Urinary bladder (tissue), 4 donors: Measurements from ENCODE around the gene RAB36. TPM values are rescaled to one million over a fixed set of nuclear protein-coding genes. Genes with fewer than 3 reads are reported as not detected.

ENCODE experiments used
- DNase-seq: peaks from one replicate; pipeline ENCODE4 v3.0.0-alpha.2; 2015; ENCODE audit errors: extremely low spot score
- H3K27ac ChIP-seq: one replicate; pipeline ENCODE4 v1.5.1; 2013; ENCODE audit warnings: low read depth, mild to moderate bottlenecking, moderate library complexity
- H3K36me3 ChIP-seq: one replicate; pipeline ENCODE4 v1.6.1; 2013; ENCODE audit warnings: mild to moderate bottlenecking, moderate library complexity; ENCODE audit not compliant: insufficient read depth
- H3K4me1 ChIP-seq: one replicate; pipeline ENCODE4 v1.6.1; 2013; ENCODE audit warnings: mild to moderate bottlenecking, moderate library complexity; ENCODE audit not compliant: insufficient read depth
- H3K4me3 ChIP-seq: one replicate; pipeline ENCODE4 v1.5.1; 2013; ENCODE audit warnings: low read depth, low read length
- WGBS: extraction: QIAGEN DNeasy Blood & Tissue Kit; methylation state at CpG from one replicate; pipeline ENCODE4 v1.1.7; 2013; 5-methylcytosine and 5-hydroxymethylcytosine counted together
- polyA plus RNA-seq: library from polyadenylated mRNA; stranded (reverse); fragments of 200-250 nt; gene quantifications from one replicate; pipeline ENCODE4 v1.2.3, GENCODE V29; 2013
- total RNA-seq: library from RNA; depleted of rRNA; stranded (reverse); fragments of >200 nt; gene quantifications from one replicate; pipeline ENCODE4 v1.2.3, GENCODE V29; 2014
- donor health status: healthy with polysubstance abuse.
- donor health status: healthy.

Gene RAB36
- total and polyA plus RNA-seq, 2 donors, result 2.0 to 3.7 TPM

GRCh38 chr22:23113067-23113846 lies 32.0 kb upstream of the RAB36 start:
- Histone ChIP-seq H3K4me1 (no peaks in the 10 kb centered on the region), H3K36me3 (no peaks in the 10 kb centered on the region), H3K27ac (no peak overlapping the region), H3K4me3 (no peak overlapping the region)
- DNase-seq, result no peak
- WGBS, result 71% methylated on average over 14 of the region's 14 CpGs

GRCh38 chr22:23113847-23114720 lies 31.2 kb upstream of the RAB36 start:
- Histone ChIP-seq H3K27ac (no peak overlapping the region), H3K4me1 (no peaks in the 10 kb centered on the region), H3K4me3 (no peak overlapping the region), H3K36me3 (no peaks in the 10 kb centered on the region)
- WGBS, result 87% methylated on average over 18 of the region's 18 CpGs
- no peak for DNase-seq

GRCh38 chr22:23114721-23115020 lies 30.6 kb upstream of the RAB36 start:
- H3K36me3 ChIP-seq, result no peaks in the 10 kb centered on the region
- H3K27ac ChIP-seq, result no peak overlapping the region
- DNase-seq, result no peak
- no peak overlapping the region for H3K4me3 ChIP-seq
- H3K4me1 ChIP-seq, result no peaks in the 10 kb centered on the region
- 94% methylated on average over 2 of the region's 2 CpGs for WGBS

GRCh38 chr22:23115369-23115768 lies 29.9 kb upstream of the RAB36 start:
- H3K4me3 ChIP-seq, result no peak overlapping the region
- no peak for DNase-seq
- no peak overlapping the region for H3K27ac ChIP-seq
- WGBS, result 91% methylated on average over 7 of the region's 7 CpGs
- no peaks in the 10 kb centered on the region for H3K36me3 ChIP-seq
- H3K4me1 ChIP-seq, result no peaks in the 10 kb centered on the region

- no peak overlapping the region for H3K27ac ChIP-seq
- no peaks in the 10 kb centered on the region for H3K4me1 ChIP-seq
- no peak overlapping the region for H3K4me3 ChIP-seq
- DNase-seq, result no peak
- no peaks in the 10 kb centered on the region for H3K36me3 ChIP-seq
- WGBS, result 93% methylated on average over 18 of the region's 18 CpGs
These were observed 29.3 kb upstream of the RAB36 start for GRCh38 chr22:23115825-23116494.

GRCh38 chr22:23116506-23117263 lies 28.6 kb upstream of the RAB36 start:
- Histone ChIP-seq H3K27ac (no peak overlapping the region), H3K4me1 (no peaks in the 10 kb centered on the region), H3K4me3 (no peak overlapping the region), H3K36me3 (no peaks in the 10 kb centered on the region)
- WGBS, result 86% methylated on average over 10 of the region's 10 CpGs
- DNase-seq, result no peak

GRCh38 chr22:23117275-23117674 lies 28.0 kb upstream of the RAB36 start:
- no peak for DNase-seq
- H3K36me3 ChIP-seq, result no peaks in the 10 kb centered on the region
- 96% methylated on average over 10 of the region's 10 CpGs for WGBS
- H3K27ac ChIP-seq, result no peak overlapping the region
- no peaks in the 10 kb centered on the region for H3K4me1 ChIP-seq
- H3K4me3 ChIP-seq, result no peak overlapping the region

- DNase-seq, result no peak
- WGBS, result 88% methylated on average over 15 of the region's 15 CpGs
- Histone ChIP-seq H3K4me1 (no peaks in the 10 kb centered on the region), H3K4me3 (no peak overlapping the region), H3K27ac (no peak overlapping the region), H3K36me3 (no peaks in the 10 kb centered on the region)
These were observed 27.2 kb upstream of the RAB36 start for GRCh38 chr22:23117891-23118646.

GRCh38 chr22:23118647-23119493 lies 26.4 kb upstream of the RAB36 start:
- no peak overlapping the region for H3K27ac ChIP-seq
- no peak for DNase-seq
- WGBS, result 91% methylated on average over 7 of the region's 7 CpGs
- no peaks in the 10 kb centered on the region for H3K4me1 ChIP-seq
- no peak overlapping the region for H3K4me3 ChIP-seq
- no peaks in the 10 kb centered on the region for H3K36me3 ChIP-seq

- no peaks in the 10 kb centered on the region for H3K4me1 ChIP-seq
- no peak for DNase-seq
- WGBS, result 76% methylated on average over 15 of the region's 15 CpGs
- no peaks in the 10 kb centered on the region for H3K36me3 ChIP-seq
- H3K27ac ChIP-seq, result no peak overlapping the region
- no peak overlapping the region for H3K4me3 ChIP-seq
These were observed 25.5 kb upstream of the RAB36 start for GRCh38 chr22:23119494-23120414.

- Histone ChIP-seq H3K4me1 (no peaks in the 10 kb centered on the region), H3K4me3 (no peak overlapping the region), H3K36me3 (no peaks in the 10 kb centered on the region), H3K27ac (no peak overlapping the region)
- no peak for DNase-seq
- WGBS, result 97% methylated on average over 7 of the region's 7 CpGs
These were observed 24.8 kb upstream of the RAB36 start for GRCh38 chr22:23120415-23120899.
